GM12872 (cell line): Measurements from ENCODE around the gene ARX.

Source experiments
- TF ChIP-seq, protein P1 (sequence below): IDR thresholded peaks from 3 replicates; pipeline ENCODE4 v1.5.1; 2011; ENCODE audit warnings: low read depth, mild to moderate bottlenecking, low read length, moderate library complexity; ENCODE audit not compliant: insufficient read depth

Gene ARX

DNA sequence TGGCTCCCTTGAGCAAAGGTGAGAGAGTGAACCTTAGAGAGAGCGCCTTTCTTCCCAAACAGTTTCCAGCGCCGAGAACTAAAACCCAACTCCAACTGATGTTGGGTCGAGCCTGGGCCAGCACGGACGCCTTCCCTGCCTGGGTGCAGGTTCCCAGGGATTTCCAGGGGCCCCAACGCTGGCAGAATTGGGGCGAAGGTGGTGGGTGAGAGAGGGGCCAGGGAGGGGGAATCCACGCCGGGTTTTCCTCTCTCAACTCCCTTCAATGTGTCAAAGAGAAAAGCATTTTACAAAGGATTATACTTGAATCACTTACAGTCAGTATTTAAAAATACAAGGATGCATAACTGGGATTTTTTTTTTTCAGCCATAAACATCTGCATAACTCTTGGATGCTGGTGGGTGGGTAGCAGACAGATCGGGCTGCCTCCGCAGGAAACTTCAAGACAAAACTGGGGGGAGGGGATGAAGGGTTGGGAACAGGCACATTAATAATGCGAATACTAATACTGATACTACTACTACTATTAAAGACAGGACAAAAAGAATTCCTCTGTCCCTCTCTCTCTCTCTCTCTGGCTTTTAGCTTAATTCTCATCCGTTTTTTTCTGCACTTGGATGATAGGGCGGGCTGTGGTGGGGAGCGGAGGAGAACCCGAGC is 1.3 kb upstream of the ARX start:
- TF ChIP-seq, protein P1, sequence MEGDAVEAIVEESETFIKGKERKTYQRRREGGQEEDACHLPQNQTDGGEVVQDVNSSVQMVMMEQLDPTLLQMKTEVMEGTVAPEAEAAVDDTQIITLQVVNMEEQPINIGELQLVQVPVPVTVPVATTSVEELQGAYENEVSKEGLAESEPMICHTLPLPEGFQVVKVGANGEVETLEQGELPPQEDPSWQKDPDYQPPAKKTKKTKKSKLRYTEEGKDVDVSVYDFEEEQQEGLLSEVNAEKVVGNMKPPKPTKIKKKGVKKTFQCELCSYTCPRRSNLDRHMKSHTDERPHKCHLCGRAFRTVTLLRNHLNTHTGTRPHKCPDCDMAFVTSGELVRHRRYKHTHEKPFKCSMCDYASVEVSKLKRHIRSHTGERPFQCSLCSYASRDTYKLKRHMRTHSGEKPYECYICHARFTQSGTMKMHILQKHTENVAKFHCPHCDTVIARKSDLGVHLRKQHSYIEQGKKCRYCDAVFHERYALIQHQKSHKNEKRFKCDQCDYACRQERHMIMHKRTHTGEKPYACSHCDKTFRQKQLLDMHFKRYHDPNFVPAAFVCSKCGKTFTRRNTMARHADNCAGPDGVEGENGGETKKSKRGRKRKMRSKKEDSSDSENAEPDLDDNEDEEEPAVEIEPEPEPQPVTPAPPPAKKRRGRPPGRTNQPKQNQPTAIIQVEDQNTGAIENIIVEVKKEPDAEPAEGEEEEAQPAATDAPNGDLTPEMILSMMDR = no peak

DNA sequence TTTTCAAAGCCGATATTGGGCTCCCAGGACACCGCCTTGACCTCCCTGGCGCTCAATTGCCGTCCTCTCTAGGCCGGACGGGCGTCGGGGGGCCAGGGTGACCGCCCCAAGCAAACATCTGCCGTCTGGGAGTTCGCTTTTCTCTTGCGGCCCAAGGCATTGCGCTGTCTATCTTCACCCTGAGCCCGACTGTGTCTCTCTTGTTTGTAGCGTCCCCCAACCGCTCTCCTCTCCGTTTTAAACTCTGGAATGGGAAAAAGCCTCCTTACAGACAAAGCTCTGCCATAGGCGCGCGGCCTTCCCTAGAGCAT is 551 bp upstream of the ARX start:
- TF ChIP-seq, protein P1 = no peak

DNA sequence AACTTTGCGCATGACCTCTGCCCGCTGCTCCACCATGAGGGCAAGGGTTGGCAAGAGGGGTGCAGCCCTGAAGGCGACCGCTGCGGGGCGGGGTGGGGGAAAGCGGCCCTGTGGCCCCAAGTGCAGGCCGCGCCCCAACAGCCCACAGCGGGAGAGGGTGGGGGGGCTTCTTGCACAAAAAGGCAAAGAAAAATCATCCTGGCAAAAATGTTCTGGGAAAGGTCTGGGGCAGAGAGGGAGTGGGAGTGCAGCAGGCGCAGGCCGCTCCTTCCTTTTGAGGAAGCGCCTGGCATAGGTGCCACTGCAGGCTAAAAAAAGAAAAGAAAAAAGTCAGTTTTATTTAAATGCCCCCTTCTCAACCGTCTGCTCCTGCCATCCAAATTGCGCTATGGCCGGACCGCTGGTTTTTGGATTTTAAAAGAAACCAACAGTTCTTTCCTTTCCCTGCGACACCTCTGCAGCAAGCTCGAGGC is 1.4 kb downstream of the ARX start:
- TF ChIP-seq, protein P1 = no peak

DNA sequence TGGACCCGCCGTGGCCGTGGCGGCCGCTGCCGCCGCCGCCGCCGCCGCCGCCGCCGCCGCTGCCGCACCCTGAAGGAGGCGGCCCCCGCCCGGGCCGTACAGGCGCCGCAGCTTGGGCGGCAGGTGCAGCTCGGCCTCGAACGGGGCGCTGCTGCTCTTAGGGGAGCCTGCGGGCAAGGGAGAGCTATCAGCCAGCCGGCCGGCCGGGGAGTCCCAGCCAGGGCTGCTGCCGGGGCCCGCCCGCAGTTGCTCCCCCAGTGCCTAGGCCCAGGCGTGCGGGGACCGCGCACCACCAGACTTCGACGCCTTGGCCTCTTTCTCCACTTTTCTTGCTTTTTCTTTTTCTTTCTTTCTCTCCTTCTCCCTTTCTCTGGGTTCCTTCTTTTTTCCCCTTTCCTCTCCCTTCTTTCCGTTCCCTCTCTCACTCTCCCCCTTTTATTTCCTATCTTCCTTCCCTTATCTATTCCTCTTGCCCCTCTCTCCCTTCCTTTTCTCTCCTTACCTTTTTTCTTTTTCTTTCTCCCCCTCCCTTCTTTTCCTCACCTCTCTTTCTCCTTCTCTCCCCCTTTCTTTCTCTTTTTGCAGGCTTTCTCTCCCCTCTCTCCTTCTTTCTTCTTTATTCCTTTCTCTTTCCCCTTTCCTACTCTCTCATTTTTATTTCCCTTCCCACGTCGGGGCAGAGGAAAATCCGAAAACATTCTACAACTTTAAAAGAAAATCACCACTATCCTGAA is 2.0 kb downstream of the ARX start:
- TF ChIP-seq, protein P1 = no peak

DNA sequence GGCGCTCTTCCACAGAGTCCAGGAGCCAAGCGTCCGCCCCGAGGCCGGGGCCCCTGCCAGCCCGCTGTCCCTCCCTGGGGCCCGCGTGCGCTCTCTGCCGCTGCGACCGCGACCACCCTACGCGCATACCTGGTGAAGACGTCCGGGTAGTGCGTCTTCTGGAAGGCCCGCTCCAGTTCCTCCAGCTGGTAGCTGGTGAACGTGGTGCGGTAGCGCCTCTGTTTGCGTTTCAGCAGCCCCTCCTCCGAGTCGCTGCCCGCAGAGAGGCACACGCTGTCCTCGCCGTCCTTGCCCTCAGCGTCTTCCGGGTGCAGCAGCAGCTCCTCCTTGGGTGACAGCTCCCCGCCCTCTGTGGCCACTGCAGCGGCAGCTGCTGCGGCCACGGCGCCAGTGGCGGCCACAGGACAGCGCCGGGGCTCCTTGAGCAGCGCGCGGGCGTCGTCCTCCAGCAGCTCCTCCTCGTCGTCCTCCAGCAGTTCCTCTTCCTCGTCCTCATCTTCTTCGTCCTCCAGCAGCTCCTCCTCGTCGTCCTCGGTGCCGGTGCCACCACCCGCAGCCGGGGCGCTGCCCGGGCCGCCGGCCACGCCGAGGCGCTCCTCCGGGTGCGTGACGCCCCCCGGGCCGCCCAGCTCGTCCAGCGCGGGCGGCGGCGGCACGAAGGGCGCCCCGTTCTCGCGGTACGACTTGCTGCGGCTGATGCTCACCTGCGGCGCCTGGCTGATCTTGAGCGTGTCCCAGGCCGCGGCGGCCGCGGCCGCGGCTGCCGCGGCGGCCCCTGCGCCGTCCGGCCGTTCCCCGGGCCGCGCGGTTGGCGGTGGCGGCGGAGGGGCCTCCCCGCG is 2.8 kb downstream of the ARX start:
- TF ChIP-seq, protein P1 = no peak

DNA sequence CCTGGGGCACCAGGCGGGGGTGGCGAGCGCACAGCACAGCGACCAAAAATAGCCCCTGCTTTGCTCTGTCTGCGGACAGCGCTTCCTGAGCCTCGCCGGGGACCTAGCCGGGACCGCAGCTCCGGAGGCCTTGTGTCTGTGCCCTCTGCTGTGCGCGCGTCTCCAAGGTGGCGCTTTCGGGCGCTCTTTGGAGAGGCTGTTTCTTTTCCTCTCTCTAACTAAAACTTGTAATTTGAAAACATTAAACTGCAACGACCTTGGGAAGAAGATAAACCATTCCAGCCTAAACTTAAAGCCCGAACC is 3.4 kb downstream of the ARX start:
- TF ChIP-seq, protein P1 = no peak
